NCI-H510A (cell line): ENCODE results near the gene CDCA5.
A peak's percentile ranks its signal among the peaks of the same experiment; 100 is the strongest.
"Not testable (repeated sequence)": the region's sequence is repeated elsewhere in the genome, so short reads cannot be mapped to it uniquely, and the experiment has no call there.

Experiments
- DNase-seq: peaks from one replicate; lab custom pipeline; 2025; lab: John Stamatoyannopoulos, UW

Gene CDCA5

DNA sequence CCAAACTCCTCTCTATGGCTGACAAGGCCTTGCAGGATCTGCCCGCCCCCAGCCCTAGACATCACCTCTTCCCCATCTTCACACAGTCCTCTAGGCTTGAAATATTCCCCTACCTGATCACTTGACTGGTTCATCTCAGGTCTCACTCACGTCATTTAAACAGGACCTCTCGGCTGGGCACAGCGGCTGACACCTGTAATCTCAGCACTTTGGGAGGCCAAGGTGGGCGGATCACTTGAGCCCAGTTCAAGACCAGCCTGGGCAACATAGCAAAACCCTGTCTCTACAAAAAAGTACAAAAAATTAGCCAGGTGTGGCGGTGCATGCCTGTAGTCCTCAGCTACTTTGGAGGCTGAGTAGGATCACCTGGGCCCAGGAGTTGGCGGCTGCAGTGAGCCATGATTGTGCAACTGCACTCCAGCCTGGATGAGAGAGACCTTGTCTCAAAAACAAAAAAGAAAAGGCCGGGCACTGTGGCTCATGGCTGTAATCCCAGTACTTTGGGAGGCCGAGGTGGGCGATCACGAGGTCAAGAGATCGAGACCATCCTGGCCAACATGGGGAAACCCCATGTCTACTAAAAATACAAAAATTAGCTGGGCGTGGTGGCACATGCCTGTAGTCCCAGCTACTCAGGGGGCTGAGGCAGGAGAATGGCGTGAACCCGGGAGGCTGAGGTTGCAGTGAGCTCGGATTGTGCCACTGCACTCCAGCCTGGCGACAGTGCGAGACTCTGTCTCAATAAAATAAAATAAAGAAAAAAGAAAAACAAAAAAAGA lies 35.2 kb upstream of the CDCA5 start:
- DNase-seq: not testable (repeated sequence)

DNA sequence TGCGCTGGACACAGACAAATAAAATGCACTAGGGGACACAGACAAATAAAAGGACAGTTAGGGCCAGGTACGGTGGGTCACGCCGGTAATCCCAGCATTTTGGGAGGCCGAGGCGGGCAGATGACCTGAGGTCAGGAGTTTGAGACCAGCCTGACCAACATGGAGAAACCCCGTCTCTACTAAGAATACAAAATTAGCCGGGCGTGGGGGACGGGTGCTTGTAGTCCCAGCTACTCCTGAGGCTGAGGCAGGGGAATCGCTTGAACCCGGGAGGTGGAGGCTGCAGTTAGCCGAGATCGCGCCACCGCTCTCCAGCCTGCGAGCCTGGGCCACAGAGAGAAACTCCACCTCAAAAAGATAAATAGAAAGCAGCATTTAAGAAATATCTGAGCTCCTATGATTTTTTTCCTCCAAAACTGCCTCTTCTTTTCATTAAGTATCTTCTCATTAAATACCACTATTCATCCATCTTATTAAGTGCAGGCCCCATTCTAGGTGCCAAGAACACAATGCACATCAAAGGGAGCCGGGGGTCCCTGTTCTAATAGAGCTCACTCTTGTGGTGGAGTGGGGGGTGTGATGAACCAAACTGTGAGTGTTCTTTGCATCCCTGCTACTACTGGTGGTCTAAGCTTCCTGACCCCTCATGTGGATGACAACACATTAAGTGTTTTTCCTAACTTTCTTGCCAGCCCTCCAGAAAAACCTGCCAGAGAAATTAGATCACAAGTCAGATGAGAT lies 34.4 kb upstream of the CDCA5 start:
- DNase-seq: no peak

- peak; percentile 95 for DNase-seq
Observed at GRCh38 chr11:65117206-65118096, 33.6 kb upstream of the CDCA5 start, which contains the start of gene ZNHIT2. ZNHIT2 (minus strand) TSS chr11:65117701; CDS start chr11:65117653, 48 bp downstream.

DNA sequence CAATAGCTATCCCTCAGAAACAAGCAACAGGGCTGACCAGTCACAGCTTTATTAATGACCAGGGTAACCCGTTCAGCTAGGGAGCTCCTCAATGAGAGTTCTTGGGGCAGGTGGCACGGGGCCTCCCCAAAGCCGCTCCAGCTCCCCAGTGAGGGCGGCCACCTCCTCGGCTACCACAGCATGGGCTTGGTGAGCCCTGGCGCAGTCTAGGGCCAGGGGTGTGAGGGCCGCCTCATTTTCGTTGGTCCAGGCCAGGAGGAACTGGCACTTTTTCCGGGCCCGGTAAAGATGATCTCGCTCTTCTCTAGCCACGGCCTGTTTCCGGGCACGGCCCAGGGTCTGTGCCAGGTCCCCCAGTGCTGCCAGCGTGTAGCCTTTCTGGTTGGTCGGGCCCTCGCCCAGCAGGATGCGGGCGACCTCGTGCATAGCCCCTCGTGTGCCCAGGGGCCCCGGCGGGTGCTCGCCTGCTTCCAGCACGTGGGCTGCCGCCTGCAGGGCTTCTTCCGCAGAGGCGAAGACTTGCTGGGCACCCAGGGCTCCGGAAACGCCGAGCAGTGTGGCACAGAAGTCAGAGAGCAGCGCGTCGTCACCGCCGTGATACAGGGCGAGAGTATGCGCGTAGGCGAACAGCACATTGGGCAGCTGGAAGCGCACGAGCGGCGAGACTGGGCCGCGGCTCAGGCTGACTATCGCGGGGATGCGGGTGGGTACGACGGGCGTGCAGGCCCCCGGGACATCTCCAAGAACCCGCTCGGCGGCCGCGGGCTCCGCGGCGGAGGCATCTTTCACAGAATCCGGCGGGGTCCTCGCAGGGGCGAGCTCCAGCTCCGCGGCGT lies 32.7 kb upstream of the CDCA5 start:
- DNase-seq: no peak

GRCh38 chr11:65115361-65116082 lies 31.7 kb upstream of the CDCA5 start:
- DNase-seq: no peak

- no peak for DNase-seq
Observed at GRCh38 chr11:65114538-65115171, 30.8 kb upstream of the CDCA5 start.

DNA sequence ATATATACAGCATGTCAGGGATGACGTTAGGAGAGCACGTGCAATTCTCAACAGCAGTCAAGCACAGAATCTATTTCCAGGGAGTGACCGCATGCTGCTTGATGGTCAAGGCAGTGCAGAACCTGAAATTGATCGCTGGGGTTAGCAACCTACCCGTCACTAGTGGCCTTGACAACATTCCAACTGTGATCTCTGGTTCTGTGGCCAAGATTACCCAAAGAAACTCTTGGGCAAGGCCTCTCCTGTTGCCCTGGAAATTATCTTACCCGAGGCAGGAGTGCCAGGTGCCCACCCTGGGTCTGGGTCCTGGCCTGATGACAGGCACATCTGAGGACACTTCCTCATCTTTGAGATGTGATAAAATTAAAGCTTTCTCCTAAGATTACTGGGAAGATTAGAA lies 30.0 kb upstream of the CDCA5 start:
- no peak for DNase-seq

DNA sequence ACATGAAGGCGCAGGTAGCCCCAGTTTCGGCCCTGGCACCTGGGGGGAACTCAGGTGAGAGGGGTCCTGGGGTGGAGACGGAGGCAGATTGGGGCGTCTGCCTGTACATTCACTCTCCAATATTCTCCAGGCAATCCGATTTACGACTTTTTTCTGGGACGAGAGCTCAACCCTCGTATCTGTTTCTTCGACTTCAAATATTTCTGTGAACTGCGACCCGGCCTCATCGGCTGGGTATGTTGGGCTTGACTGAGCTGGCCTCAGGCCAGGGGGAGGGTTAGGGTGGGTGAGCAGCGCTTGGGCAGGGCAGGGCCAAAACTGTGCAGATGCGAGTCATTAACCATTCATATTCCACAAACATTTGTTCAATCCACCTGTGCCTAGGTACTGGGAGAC lies 29.5 kb upstream of the CDCA5 start:
- DNase-seq: no peak

DNA sequence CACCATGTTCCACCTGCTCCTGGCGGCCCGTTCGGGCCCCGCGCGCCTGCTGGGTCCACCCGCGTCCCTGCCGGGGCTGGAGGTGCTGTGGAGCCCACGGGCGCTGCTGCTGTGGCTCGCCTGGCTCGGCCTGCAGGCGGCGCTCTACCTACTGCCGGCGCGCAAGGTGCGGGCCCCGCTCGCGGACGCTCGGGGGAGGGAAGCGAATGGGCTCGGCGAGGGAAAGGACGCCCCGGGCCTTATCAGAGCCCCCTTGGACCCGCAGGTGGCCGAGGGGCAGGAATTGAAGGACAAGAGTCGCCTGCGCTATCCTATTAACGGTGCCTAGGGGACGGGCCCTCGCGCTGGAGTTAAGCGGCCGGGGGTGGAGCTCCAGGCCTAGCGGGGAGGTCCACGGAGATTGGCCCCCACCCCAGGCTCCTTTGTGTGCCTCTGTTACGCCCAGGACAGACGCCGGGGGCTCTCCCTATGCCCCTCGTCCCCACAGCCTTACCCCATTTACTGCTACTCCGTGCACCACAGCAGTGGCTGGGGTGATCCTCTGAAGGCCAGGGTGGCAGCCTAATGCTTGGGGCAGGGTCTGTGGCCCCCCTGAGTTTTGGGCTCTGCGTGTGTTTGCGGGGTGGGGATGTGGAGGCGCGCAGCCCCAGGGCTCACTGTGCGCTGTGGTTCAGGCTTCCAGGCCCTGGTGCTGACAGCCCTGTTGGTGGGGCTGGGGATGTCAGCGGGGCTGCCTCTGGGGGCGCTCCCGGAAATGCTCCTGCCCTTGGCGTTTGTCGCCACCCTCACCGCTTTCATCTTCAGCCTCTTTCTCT lies 28.9 kb upstream of the CDCA5 start:
- DNase-seq: no peak

- DNase-seq: peak; percentile 97
Observed at GRCh38 chr11:65111744-65112545, 28.1 kb upstream of the CDCA5 start, which contains the start of gene TM7SF2. TM7SF2 (plus strand) TSS chr11:65111872; CDS start chr11:65112016, 144 bp downstream.

- no peak for DNase-seq
Observed at GRCh38 chr11:65111159-65111743, 27.4 kb upstream of the CDCA5 start.

- peak; percentile 49 for DNase-seq
Observed at GRCh38 chr11:65110354-65110861, 26.6 kb upstream of the CDCA5 start.

- no peak for DNase-seq
Observed at GRCh38 chr11:65109231-65110198, 25.7 kb upstream of the CDCA5 start.

GRCh38 chr11:65108469-65109123 lies 24.8 kb upstream of the CDCA5 start:
- no peak for DNase-seq

DNA sequence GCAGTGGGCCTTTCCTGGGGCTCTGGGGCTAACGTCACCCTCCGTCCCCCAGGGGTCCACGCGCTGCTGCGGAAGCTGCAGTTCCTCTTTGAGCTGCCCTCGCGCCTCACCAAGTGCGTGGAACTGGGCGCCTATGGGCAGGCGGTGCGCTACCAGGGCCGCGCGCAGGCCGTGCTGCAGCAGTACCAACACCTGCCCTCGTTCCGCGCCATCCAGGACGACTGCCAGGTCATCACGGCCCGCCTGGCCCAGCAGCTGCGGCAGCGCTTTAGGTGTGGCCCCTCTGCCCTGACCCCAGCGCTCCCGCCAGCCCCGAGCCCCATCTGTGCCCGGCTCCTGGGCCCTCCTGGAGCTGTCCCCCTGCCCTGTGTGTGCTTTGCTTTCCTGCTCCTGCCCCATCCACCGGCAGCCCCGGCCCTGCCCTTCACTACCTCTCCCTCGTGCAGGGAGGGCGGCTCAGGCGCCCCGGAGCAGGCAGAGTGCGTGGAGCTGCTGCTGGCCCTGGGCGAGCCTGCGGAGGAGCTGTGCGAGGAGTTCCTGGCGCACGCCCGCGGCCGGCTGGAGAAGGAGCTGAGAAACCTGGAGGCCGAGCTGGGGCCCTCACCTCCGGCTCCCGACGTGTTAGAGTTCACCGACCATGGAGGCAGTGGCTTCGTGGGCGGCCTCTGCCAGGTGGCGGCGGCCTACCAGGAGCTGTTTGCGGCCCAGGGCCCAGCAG lies 24.1 kb upstream of the CDCA5 start:
- no peak for DNase-seq
